ENCODE measurements around the gene ACOT7. TPM values are rescaled to one million over a fixed set of nuclear protein-coding genes. Genes with fewer than 3 reads are reported as not detected.

ACOT7 gene
- total RNA-seq, 2 experiments from 2014 or later, result 5.3 to 5.4 TPM

DNA sequence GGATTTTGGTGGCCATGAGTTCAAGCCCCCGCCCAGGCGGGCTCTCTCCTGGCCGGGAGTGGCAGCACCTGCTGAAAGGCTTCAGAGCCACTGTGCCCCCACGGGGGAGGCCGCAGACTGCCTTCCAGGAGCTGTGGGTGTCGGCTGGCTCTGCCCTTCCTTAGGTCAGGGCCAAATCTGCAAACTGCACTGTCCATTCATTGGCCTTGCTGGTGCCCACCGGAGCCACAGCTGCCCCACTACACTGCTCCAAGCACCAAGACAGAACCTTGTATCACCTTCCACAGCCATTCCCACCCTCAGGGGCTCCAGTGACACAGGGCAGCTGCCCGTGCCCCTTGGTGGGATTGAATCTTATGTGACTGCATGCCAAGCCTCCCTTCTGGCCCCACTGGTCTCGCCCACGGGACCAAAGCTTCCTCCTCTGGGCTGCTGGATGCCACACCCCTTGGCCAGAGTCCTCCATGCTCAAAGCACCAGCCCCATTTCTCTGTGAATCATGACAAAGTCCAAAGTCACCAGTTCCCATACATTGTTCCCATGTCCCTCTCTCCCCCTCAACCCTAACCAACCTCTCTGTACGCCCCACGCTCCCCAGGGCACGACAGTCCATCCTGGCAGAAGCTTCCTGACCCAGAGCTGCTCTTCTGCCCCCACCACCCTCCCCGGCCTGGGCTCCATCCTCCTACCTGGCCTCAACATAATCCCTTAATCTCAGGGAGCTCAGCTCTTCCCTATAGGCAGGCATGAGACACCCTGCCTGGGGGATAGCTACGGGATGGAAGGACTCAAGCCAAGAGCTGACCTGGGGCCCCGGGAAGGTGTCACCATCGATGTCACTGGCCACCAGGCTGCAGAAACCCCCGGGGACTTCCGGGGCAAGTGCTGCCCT lies 111.8 kb downstream of the ACOT7 start:
- Histone ChIP-seq H3K36me3 (ENCODE audit: insufficient read depth, low read length) (no peaks in the 10 kb centered on the region), H3K27me3 (ENCODE audit: control insufficient read depth in 1 of 2, insufficient read depth in 2 of 2, low read length in 2 of 2) (no peaks in the 10 kb centered on the region), H3K27ac (ENCODE audit: low read depth in 1 of 2, low read length in 2 of 2) (no peak overlapping the region), H3K4me1 (ENCODE audit: insufficient read depth, low read length) (no peaks in the 10 kb centered on the region), H3K9me3 (ENCODE audit: control insufficient read depth in 1 of 2, insufficient read depth in 1 of 2, low read length in 2 of 2) (no peaks in the 10 kb centered on the region), H3K4me3 (ENCODE audit: low read length) (no peak overlapping the region)
- intact Hi-C loops (cut with DNase I, micrococcal nuclease), result loop anchor here in 1 of 2 experiments (2.0 kb wide), 1 partner anchor 45 kb away; no protein-coding TSS in a partner anchor
- ChIA-PET CTCF (no interaction called here), POLR2A (no interaction called here)
- H3K27me3 Mint-ChIP-seq, result no peaks in the 10 kb centered on the region
- no peaks in the 10 kb centered on the region for H3K9me3 Mint-ChIP-seq
- H3K36me3 Mint-ChIP-seq (ENCODE audit: low read depth), result no peaks in the 10 kb centered on the region
- H3K27ac Mint-ChIP-seq, result no peak overlapping the region
- H3K4me3 Mint-ChIP-seq, result no peak overlapping the region
- no peak for ATAC-seq (ENCODE audit: poor library complexity)
- no peaks in the 10 kb centered on the region for H3K4me1 Mint-ChIP-seq (ENCODE audit: low read depth)
- no peak for DNase-seq
- TF ChIP-seq, protein P1, sequence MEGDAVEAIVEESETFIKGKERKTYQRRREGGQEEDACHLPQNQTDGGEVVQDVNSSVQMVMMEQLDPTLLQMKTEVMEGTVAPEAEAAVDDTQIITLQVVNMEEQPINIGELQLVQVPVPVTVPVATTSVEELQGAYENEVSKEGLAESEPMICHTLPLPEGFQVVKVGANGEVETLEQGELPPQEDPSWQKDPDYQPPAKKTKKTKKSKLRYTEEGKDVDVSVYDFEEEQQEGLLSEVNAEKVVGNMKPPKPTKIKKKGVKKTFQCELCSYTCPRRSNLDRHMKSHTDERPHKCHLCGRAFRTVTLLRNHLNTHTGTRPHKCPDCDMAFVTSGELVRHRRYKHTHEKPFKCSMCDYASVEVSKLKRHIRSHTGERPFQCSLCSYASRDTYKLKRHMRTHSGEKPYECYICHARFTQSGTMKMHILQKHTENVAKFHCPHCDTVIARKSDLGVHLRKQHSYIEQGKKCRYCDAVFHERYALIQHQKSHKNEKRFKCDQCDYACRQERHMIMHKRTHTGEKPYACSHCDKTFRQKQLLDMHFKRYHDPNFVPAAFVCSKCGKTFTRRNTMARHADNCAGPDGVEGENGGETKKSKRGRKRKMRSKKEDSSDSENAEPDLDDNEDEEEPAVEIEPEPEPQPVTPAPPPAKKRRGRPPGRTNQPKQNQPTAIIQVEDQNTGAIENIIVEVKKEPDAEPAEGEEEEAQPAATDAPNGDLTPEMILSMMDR (IDR thresholded peaks at IDR 0.05), result no peak

DNA sequence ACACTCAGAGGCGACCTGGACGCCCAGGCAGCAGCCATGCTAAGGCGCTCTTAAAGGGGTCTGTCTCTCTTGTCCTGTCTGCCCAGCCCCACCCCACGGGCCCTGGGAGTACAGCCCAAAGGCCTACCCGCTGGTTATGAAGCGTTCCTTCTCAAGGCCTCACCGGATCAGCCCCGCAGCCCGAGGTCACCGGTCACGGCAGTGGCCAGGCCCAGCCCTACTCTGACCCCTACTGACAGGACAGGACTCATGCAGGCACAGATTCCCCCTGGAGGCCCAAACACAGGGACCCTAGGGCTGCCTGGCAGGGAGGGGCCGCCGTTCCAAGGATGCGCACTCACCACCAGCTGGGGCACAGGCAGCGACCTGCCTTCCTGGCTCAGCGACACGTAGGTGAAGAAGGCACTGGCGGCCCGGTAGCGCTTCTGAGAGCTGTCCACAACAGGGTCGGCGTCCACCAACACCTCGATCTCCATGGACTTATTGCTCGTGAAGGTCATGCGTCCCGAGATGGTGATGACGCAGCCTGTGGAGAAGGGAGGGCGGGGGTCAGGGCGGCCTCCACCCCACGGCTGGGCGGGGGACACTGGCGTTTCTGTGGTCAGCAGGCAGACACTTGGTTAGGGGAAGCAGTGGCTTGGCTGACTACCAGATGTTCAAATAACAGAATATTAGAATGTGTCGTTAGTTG lies 112.7 kb downstream of the ACOT7 start:
- intact Hi-C loops (cut with DNase I, micrococcal nuclease), result loop anchor here in 1 of 2 experiments (2.0 kb wide), 1 partner anchor 46 kb away; no protein-coding TSS in a partner anchor
- Histone ChIP-seq H3K27ac (ENCODE audit: low read depth in 1 of 2, low read length in 2 of 2) (no peak overlapping the region), H3K36me3 (ENCODE audit: insufficient read depth, low read length) (no peaks in the 10 kb centered on the region), H3K27me3 (ENCODE audit: control insufficient read depth in 1 of 2, insufficient read depth in 2 of 2, low read length in 2 of 2) (no peaks in the 10 kb centered on the region), H3K4me3 (ENCODE audit: low read length) (no peak overlapping the region), H3K4me1 (ENCODE audit: insufficient read depth, low read length) (no peaks in the 10 kb centered on the region), H3K9me3 (ENCODE audit: control insufficient read depth in 1 of 2, insufficient read depth in 1 of 2, low read length in 2 of 2) (no peaks in the 10 kb centered on the region)
- ChIA-PET POLR2A (no interaction called here), CTCF (no interaction called here)
- Mint-ChIP-seq H3K4me3 (no peak overlapping the region), H3K36me3 (ENCODE audit: low read depth) (no peaks in the 10 kb centered on the region), H3K9me3 (no peaks in the 10 kb centered on the region), H3K27ac (no peak overlapping the region), H3K4me1 (ENCODE audit: low read depth) (no peaks in the 10 kb centered on the region), H3K27me3 (no peaks in the 10 kb centered on the region)
- DNase-seq (no peak), ATAC-seq (ENCODE audit: poor library complexity) (no peak)
- TF ChIP-seq, protein P1 (IDR thresholded peaks at IDR 0.05), result no peak

DNA sequence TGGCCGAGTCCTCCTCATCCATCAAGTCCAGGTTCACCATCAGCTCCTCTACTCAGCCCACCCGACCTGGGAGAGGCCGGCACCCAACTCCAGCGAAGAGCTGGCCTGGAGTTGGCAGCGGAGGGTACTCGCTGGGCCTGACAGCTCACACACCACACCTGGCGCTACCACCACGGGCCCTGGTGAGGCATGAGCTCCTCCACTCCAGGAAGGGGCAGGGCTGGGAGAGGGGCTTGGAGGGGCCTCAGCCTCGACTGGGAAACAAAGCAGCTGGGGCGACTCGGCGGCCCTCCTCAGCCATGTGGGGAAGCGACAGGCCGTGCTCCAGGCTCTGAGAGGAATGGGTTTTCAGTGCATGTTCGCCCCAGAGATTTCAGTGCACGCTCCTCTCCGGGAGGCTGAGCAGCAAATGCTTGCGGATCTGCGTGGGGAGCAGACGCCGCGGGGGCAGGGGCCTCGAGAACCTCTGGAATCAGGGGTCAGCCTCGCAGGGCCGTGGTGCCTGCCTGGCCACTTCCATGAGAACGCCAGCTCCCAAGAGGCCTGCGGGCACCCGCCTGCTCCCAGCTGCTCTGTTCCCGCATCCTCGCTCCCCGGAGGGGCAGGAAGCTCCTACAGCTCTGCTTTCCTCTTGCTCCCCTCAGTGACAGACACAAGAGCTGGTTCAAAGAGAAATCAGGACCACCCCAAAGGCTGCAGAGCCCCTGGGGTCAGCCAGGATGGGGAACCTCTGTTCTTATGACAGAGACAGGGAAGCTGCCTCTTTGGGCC lies 113.8 kb downstream of the ACOT7 start:
- no peaks in the 10 kb centered on the region for H3K9me3 Mint-ChIP-seq
- intact Hi-C loops (cut with DNase I, micrococcal nuclease), result loop anchor here in 1 of 2 experiments (2.0 kb wide), 1 partner anchor 47 kb away; no protein-coding TSS in a partner anchor

More for the DNA sequence above, 113.8 kb downstream of the ACOT7 start:
- Mint-ChIP-seq H3K27me3 (no peaks in the 10 kb centered on the region), H3K36me3 (ENCODE audit: low read depth) (no peaks in the 10 kb centered on the region), H3K4me1 (ENCODE audit: low read depth) (no peaks in the 10 kb centered on the region), H3K4me3 (no peak overlapping the region), H3K27ac (no peak overlapping the region)
- H3K9me3 ChIP-seq (ENCODE audit: control insufficient read depth in 1 of 2, insufficient read depth in 1 of 2, low read length in 2 of 2), result no peaks in the 10 kb centered on the region
- ATAC-seq (ENCODE audit: poor library complexity), result no peak
- H3K27me3 ChIP-seq (ENCODE audit: control insufficient read depth in 1 of 2, insufficient read depth in 2 of 2, low read length in 2 of 2), result no peaks in the 10 kb centered on the region
- no peak for DNase-seq
- no peaks in the 10 kb centered on the region for H3K36me3 ChIP-seq (ENCODE audit: insufficient read depth, low read length)
- no peak overlapping the region for H3K4me3 ChIP-seq (ENCODE audit: low read length)
- TF ChIP-seq, protein P1 (IDR thresholded peaks at IDR 0.05), result no peak
- no peaks in the 10 kb centered on the region for H3K4me1 ChIP-seq (ENCODE audit: insufficient read depth, low read length)
- no peak overlapping the region for H3K27ac ChIP-seq (ENCODE audit: low read depth in 1 of 2, low read length in 2 of 2)
- POLR2A ChIA-PET, result no interaction called here
- CTCF ChIA-PET, result no interaction called here

Measured in CD4-positive, alpha-beta T cell (primary cell).